Cardiac fibroblast (primary cell): Measurements from ENCODE around the gene WARS2.

Source experiments
- DNase-seq, 2 donors: peaks; one replicate each; pipeline versions ENCODE4 v3.0.0 to v3.0.0-alpha.2; 2010; ENCODE audit warnings: low read depth in 2 of 2
- H3K4me3 ChIP-seq, 2 donors: replicated peaks in 1 of 2; 1 replicate in 1 of 2; 2 replicates in 1 of 2; pipeline ENCODE4 v1.5.1; 2011; ENCODE audit warnings: low read depth in 2 of 2, low read length in 2 of 2, mild to moderate bottlenecking in 2 of 2, moderate library complexity in 1 of 2
- TF ChIP-seq, protein P1 (sequence below): IDR thresholded peaks from one replicate; pipeline ENCODE4 v1.5.1; 2011; ENCODE audit warnings: low read depth, mild to moderate bottlenecking, low read length, inconsistent platforms

Gene WARS2

DNA sequence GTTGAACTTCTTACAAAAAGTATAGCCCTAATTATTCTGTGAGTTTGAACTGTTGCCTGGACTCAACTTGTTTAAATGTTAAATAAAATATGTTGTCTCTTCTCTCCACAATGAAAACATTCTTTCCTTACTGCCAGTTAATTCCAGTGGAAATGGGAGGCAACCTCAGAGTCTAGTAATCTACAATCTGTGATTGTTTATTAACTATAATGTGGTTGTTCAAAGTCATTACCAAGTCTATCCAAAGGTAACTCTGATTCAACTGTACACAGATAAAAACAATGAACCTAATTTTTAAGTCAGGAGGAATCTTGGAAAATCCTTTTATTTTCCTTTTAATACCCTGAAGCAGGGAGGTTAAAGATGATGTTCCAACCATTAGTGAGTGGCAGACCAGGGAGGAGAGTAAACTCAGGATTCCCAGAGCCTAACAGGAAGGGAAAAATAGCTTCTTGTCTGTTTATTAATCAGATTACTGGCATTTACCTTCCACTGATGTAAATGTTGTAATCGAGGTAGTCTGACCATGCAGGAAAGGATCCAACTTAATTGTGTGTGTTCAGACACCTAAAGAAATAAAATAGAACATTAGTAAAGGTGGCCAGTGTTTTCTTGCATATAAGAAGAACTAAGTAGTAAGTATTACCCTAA lies 95.2 kb downstream of the WARS2 start:
- no peak overlapping the region for H3K4me3 ChIP-seq
- no peak for DNase-seq
- TF ChIP-seq, protein P1, sequence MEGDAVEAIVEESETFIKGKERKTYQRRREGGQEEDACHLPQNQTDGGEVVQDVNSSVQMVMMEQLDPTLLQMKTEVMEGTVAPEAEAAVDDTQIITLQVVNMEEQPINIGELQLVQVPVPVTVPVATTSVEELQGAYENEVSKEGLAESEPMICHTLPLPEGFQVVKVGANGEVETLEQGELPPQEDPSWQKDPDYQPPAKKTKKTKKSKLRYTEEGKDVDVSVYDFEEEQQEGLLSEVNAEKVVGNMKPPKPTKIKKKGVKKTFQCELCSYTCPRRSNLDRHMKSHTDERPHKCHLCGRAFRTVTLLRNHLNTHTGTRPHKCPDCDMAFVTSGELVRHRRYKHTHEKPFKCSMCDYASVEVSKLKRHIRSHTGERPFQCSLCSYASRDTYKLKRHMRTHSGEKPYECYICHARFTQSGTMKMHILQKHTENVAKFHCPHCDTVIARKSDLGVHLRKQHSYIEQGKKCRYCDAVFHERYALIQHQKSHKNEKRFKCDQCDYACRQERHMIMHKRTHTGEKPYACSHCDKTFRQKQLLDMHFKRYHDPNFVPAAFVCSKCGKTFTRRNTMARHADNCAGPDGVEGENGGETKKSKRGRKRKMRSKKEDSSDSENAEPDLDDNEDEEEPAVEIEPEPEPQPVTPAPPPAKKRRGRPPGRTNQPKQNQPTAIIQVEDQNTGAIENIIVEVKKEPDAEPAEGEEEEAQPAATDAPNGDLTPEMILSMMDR = no peak

DNA sequence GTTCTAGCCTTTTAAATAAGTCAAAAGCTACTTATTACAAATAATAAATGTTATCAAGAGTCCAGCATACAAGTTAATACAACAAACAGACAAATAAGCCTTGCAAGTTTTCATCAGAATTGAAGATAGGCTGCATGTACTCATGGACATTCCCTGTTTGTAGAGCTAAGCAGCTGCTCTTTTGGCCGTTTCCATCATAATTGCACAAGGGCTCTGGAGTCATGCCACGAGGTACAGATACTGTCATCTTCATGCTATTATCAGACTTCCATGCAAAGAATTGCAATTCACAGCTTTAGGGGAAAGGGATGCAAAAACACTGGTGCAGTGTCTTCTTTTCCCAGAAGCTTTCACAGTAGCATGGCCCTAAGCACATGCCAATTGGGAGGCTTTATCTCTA lies 99.5 kb downstream of the WARS2 start:
- TF ChIP-seq, protein P1 = no peak
- no peak overlapping the region for H3K4me3 ChIP-seq
- DNase-seq = peak; percentile 72 to 80

DNA sequence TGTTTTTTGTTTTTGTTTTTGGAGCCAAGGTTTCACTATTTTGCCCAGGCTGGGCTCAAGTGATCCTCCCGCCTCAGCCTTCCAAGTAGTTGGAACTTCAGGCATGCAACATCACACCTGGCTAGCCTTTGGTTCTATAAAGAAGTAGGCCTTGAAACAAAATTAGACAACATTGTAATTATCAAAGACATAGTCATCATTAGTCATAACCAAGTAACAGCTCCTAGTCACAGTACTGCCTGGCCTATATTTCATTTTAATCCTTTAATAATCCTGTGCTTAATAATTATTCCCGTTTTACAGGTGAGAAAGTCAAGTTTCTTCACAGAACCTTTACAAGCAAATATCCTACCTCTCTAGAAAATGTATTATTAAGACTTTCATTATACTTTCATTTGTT lies 100.0 kb downstream of the WARS2 start:
- TF ChIP-seq, protein P1 = no peak

DNA sequence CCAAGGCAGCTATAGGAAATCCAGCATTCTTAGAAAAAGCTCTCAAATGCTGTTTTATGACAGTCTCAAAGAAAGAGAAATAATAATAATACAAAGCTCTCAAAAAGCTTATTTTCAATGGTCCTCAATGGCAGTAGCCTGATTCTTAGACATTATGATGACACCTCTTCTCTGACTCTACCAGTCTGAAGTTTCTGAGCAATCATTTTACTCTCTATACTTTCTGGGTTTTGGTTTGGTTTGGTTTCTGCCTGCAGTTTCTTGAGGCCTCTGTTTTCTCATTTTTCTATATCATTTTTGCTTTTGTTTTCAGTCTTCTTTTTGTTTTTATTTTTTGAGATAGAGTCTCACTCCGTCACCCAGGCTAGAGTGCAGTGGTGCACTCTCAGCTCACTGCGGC lies 102.1 kb downstream of the WARS2 start:
- TF ChIP-seq, protein P1 = no peak
- no peak for DNase-seq
- no peak overlapping the region for H3K4me3 ChIP-seq

More for the DNA sequence above, 100.0 kb downstream of the WARS2 start:
- DNase-seq = no peak
- no peak overlapping the region for H3K4me3 ChIP-seq

DNA sequence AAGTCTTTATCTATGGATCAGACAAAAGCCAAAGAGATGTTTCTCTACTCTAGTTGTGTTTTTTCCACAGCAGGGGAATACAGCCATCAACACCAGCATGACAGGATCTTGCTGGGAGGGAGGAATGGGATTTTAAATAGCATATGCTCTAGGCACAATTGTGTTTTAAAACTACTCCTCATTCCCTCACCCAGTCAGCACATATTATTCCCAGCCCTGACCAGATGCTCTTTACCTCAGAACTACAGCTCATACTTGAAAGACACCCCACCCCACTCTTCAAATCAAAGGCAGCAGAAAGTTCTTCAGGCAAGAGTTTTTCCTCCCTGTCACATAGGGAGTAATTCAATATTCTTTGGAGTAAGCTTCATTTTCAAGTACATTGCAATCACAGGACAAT lies 106.1 kb downstream of the WARS2 start:
- H3K4me3 ChIP-seq = no peak overlapping the region
- TF ChIP-seq, protein P1 = no peak
- no peak for DNase-seq

DNA sequence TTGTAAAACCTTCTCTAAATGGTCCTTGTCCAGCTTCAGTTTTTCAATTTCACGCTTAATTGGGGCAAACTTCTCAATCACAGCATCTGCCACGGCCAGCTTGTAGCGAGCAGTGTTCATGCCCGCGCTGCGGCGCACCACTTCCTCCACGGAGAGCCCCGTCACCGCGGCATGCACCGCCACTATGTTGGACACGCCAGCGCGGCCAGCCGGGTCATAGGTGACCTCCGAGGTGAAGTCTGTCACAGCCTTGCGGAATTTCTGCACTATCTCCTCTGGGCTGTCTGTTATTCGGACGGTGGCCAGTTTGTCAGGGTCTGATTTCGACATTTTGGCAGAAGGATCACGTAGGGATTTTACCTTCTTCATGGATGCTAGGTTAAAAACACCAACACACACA lies 107.5 kb downstream of the WARS2 start:
- TF ChIP-seq, protein P1 = no peak
- no peak for DNase-seq
- no peak overlapping the region for H3K4me3 ChIP-seq

DNA sequence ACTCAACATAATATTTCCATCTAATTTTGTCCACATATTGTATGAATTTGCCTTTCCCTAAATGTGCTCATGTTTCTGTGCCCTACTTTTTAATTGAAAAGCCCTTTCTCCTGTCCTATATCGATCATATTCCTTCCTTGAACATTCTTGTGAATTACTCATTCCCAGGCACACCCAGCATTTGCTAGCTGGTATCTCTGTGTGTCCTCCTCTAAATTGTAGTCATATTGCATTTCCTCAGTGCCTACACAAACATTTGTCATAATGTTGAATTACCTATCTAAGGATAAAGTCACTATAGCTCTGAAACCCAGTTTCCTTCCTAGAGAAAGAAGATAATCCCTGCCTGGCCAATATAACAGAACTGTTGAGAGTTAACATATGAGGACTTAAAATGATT lies 112.7 kb downstream of the WARS2 start:
- DNase-seq = no peak
- H3K4me3 ChIP-seq = no peak overlapping the region
- TF ChIP-seq, protein P1 = no peak
